ENCODE results near the gene MLANA.

Gene MLANA

DNA sequence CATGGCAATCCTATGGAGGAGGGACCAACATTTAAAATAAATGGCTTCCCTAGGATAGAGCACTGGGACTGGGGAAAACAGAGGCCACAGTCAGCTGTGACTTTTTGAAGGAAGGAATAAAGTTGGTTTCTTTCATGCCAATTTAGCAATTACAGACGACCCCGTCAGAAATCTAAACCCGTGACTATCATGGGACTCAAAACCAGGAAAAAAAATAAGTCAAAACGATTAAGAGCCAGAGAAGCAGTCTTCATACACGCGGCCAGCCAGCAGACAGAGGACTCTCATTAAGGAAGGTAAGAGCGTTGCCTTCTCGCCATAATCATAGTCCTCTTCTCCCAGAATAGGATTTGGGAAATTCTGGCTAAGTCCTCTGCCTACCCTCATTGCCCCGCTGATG lies at the start of gene MLANA:
Gene MLANA, plus strand, starts transcription at position 249 of the 400 bp plus-strand sequence. CDS start 1,586 bp downstream, outside the sequence.
- Histone ChIP-seq H3K9me3 (replicated peaks in 1 of 11) (no peaks in the 10 kb centered on the region), H3K4me3 (no peak within 1 kb of the TSS), H3K9ac (no peak within 1 kb of the TSS), H3K27me3 (no peaks in the 10 kb centered on the region), H3K27ac (no peak within 1 kb of the TSS), H3K4me2 (no peak within 1 kb of the TSS), H4K20me1 (no peaks in the 10 kb centered on the region), H3K36me3 (peaks cover 0 to 3% (median 0%) of the 10 kb centered on the region in 11 experiments; a peak in 1 of 22 replicates), H3K4me1 (no peaks in the 10 kb centered on the region)
- TF ChIP-seq Cebpa-rat (IDR thresholded peaks at IDR 0.05): no peak

DNA sequence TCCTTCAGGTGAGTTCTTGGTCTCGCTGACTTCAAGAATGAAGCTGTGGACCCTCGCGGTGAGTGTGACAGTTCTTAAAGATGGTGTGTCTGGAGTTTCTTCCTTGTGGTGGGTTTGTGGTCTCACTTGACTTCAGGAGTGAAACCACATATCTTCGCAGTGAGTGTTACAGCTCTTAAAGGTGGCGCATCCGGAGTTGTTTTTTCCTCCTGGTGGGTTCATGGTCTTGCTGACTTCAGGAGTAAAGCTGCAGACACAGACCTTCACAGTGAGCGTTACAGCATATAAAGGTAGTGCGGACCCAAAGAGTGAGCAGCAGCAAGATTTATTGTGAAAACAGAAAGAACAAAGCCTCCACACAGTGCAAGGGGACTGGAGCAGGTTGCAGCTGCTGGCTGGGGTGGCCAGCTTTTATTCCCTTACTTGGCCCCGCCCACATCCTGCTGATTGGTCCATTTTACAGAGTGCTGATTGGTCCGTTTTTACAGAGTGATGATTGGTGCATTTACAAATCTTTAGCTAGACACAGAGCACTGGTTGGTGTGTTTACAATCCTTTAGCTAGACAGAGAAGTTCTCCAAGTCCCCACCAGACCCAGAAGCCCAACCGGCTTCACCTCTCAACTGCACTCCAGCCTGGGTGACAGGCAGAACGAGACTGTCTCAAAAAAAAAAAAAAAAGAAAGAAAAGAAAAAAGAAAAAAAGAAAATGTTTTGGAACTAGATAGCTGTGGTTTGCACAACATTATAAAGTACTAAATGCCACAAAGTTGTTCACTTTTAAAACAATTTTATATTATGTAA lies 48.7 kb upstream of the MLANA start:
- Histone ChIP-seq H3K4me3 (no peak overlapping the region), H3K9me3 (replicated peaks in 1 of 11) (peaks cover 6 to 12% (median 9%) of the 10 kb centered on the region in 11 experiments; a peak in 19 of 22 replicates), H3K36me3 (no peaks in the 10 kb centered on the region), H3K4me1 (peaks cover 16 to 59% (median 54%) of the 10 kb centered on the region in 10 experiments), H3K9ac (no peak overlapping the region), H3K27ac (no peak overlapping the region), H3K27me3 (no peaks in the 10 kb centered on the region), H3K4me2 (peak overlapping the region in 9 of 11 experiments; percentile 49 to 73 (median 64); a peak in 18 of 22 replicates), H4K20me1 (no peaks in the 10 kb centered on the region)
- no peak for TF ChIP-seq Cebpa-rat (IDR thresholded peaks at IDR 0.05)

DNA sequence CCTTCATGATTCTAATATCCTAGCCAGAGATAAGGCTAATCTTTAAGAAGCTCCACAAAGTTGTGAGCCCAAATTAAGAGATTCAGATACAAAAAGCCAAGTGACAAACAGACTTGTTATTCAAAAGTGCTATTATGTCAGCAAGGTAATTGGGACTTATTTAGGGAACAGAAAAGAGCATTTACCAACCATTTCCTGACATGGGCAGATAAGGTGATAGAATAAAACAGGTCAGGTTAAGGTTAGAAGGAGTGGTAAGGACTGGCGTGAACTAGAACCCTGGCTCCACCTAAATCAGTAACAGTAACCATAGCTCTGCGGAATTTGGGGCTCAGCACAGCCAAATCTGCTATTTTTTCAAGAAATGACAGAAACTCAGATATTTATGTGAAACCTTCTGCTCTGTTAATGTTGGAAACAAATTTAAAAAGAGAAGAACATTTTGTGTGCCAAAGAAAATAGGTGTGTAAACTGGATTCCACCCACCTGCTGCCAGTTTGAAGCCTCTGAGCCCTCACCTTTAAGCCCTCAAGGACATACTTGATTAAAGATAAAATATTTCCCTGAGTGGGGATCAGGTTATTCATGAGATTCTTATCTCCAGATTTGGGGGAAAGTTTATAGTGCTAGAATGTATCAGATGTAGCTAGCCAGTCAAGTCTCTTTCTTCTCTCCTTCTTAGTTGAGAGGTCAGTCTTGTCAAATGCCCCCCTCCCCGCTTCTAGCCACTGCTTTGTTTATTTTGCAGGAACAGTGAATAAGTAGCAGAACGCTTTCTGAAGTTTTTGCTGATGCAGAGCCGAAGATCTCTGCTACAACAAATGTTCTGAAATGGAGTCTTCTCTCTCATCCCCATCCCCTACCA lies 47.5 kb upstream of the MLANA start:
- peaks cover 6 to 12% (median 9%) of the 10 kb centered on the region in 11 experiments; a peak in 19 of 22 replicates for H3K9me3 ChIP-seq (replicated peaks in 1 of 11)
- 0 out of 20 replicates have a peak overlapping the region, but pooled peaks of 2 of the 10 experiments have one; percentile 26 to 40 for H3K4me3 ChIP-seq
- peaks cover 16 to 60% (median 56%) of the 10 kb centered on the region in 10 experiments for H3K4me1 ChIP-seq
- no peaks in the 10 kb centered on the region for H4K20me1 ChIP-seq
- TF ChIP-seq Cebpa-rat (IDR thresholded peaks at IDR 0.05): no peak
- H3K9ac ChIP-seq: peak overlapping the region in 2 of 11 experiments; percentile 44 to 58; a peak in 3 of 22 replicates
- H3K27ac ChIP-seq: peak overlapping the region in 8 of 11 experiments; percentile 68 to 81 (median 74); a peak in 13 of 22 replicates
- H3K36me3 ChIP-seq: no peaks in the 10 kb centered on the region
- peak overlapping the region; percentile 50 to 87 (median 78); a peak in 21 of 22 replicates for H3K4me2 ChIP-seq
- H3K27me3 ChIP-seq: no peaks in the 10 kb centered on the region

DNA sequence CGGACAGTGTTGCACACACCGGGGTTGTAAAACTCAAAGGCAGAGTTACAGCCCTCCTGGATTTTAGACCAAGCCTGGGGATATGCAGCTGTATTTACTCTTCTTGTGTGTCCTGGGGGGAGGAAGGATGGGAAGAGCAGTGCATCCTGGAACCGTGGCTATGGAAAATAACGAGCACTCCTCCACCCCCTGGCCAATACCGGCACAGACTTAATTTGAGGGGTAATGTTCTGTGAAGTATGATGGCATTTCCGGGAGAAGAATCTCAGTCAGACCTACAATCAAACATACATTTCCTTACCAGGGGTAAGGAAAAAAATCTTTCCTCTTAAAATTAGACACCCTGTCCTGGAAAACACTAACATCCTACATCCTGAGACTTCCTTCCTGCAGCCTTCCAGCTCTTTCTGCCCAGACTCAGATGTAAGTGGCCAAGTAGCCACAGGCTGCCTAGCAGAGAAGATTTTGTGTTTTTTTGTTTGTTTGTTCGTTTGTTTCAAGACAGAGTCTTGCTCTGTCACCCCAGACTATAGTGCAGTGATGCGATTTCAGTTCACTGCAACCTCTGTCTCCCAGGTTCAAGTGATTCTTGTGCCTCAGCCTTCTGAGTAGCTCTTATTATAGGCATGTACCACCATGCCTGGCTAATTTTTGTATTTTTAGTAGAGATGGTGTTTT lies 46.8 kb upstream of the MLANA start:
- Histone ChIP-seq H3K27me3 (no peaks in the 10 kb centered on the region), H3K4me1 (peaks cover 16 to 60% (median 56%) of the 10 kb centered on the region in 10 experiments), H3K4me3 (peak overlapping the region in 3 of 10 experiments; percentile 9 to 40 (median 26); a peak in 2 of 20 replicates), H4K20me1 (no peaks in the 10 kb centered on the region), H3K27ac (peak overlapping the region in 9 of 11 experiments; percentile 41 to 81 (median 73); a peak in 18 of 22 replicates), H3K9me3 (replicated peaks in 1 of 11) (peaks cover 6 to 12% (median 9%) of the 10 kb centered on the region in 11 experiments; a peak in 19 of 22 replicates), H3K9ac (peak overlapping the region in 8 of 11 experiments; percentile 30 to 63 (median 56); a peak in 14 of 22 replicates), H3K4me2 (peak overlapping the region; percentile 50 to 87 (median 78)), H3K36me3 (no peaks in the 10 kb centered on the region)
- no peak for TF ChIP-seq Cebpa-rat (IDR thresholded peaks at IDR 0.05)

DNA sequence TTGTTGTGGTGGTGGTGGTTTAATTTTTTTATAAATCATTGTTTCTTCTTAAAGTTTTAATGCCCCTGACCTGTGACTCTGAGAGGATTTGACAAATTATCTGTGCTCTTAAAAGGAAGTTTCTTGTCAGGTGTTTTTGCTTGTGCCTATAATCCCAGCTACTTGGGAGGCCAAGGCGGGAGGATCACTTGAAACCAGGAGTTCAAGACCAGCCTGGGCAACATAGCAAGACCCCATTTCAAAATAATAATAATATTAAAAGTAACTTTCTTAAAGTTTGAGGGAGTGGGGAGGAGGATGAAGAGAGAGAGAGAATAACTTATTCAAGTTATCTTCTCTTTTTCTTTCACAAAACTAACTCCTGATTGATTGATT lies 45.5 kb upstream of the MLANA start:
- H3K4me3 ChIP-seq: no peak overlapping the region
- peak overlapping the region in 1 of 11 experiments; percentile 58; a peak in 2 of 22 replicates for H3K9ac ChIP-seq
- no peaks in the 10 kb centered on the region for H3K36me3 ChIP-seq
- peaks cover 21 to 60% (median 53%) of the 10 kb centered on the region in 10 experiments for H3K4me1 ChIP-seq
- no peaks in the 10 kb centered on the region for H4K20me1 ChIP-seq
- peaks cover 6 to 12% (median 9%) of the 10 kb centered on the region in 11 experiments; a peak in 19 of 22 replicates for H3K9me3 ChIP-seq (replicated peaks in 1 of 11)
- H3K27me3 ChIP-seq: no peaks in the 10 kb centered on the region
- peak overlapping the region in 9 of 11 experiments; percentile 41 to 81 (median 68); a peak in 16 of 22 replicates for H3K27ac ChIP-seq
- no peak for TF ChIP-seq Cebpa-rat (IDR thresholded peaks at IDR 0.05)
- peak overlapping the region; percentile 50 to 87 (median 78); a peak in 21 of 22 replicates for H3K4me2 ChIP-seq

- H3K27ac ChIP-seq: peak overlapping the region in 7 of 11 experiments; percentile 48 to 81 (median 73); a peak in 9 of 22 replicates
- H4K20me1 ChIP-seq: no peaks in the 10 kb centered on the region
- no peak for TF ChIP-seq Cebpa-rat (IDR thresholded peaks at IDR 0.05)
- H3K4me2 ChIP-seq: peak overlapping the region in 9 of 11 experiments; percentile 70 to 87 (median 80); a peak in 16 of 22 replicates
- H3K4me1 ChIP-seq: peaks cover 30 to 64% (median 56%) of the 10 kb centered on the region in 10 experiments
- no peaks in the 10 kb centered on the region for H3K36me3 ChIP-seq
- no peak overlapping the region for H3K4me3 ChIP-seq
- peaks cover 6 to 12% (median 9%) of the 10 kb centered on the region in 11 experiments; a peak in 19 of 22 replicates for H3K9me3 ChIP-seq (replicated peaks in 1 of 11)
- H3K27me3 ChIP-seq: no peaks in the 10 kb centered on the region
- H3K9ac ChIP-seq: no peak overlapping the region
These were observed 44.6 kb upstream of the MLANA start for GRCh38 chr9:5846096-5846495.

DNA sequence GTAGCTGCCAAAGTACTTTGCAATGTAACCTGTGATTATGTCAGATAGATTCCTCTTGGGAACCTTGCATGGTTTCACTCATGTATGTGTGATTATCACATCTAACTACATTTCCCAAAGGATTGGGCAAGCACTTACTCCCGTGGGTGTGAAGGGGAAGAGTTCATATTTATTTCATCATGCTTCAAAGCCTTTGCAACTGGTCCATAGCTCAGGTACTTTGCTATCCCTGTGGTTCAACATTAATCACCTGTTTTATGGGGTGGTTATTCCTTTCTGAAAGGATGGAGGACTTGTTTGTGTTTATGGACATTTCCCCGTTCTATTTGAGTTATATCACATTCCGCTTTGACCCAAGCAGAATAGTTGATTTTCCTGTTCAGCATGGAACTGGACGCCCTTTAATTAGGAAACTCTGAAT lies 44.2 kb upstream of the MLANA start:
- Histone ChIP-seq H3K36me3 (no peaks in the 10 kb centered on the region), H3K4me1 (peaks cover 35 to 64% (median 54%) of the 10 kb centered on the region in 10 experiments), H3K4me3 (no peak overlapping the region), H4K20me1 (no peaks in the 10 kb centered on the region), H3K27ac (0 out of 22 replicates have a peak overlapping the region, but pooled peaks of 1 of the 11 experiments have one; percentile 74), H3K9me3 (replicated peaks in 1 of 11) (peaks cover 6 to 10% (median 9%) of the 10 kb centered on the region in 11 experiments; a peak in 19 of 22 replicates), H3K9ac (no peak overlapping the region), H3K4me2 (peak overlapping the region in 8 of 11 experiments; percentile 70 to 87 (median 80); a peak in 16 of 22 replicates), H3K27me3 (no peaks in the 10 kb centered on the region)
- TF ChIP-seq Cebpa-rat (IDR thresholded peaks at IDR 0.05): no peak

- no peak overlapping the region for H3K27ac ChIP-seq
- no peaks in the 10 kb centered on the region for H3K9me3 ChIP-seq (replicated peaks in 1 of 11)
- no peaks in the 10 kb centered on the region for H3K36me3 ChIP-seq
- no peaks in the 10 kb centered on the region for H4K20me1 ChIP-seq
- no peaks in the 10 kb centered on the region for H3K27me3 ChIP-seq
- peaks cover 36 to 56% (median 47%) of the 10 kb centered on the region in 10 experiments for H3K4me1 ChIP-seq
- no peak for TF ChIP-seq Cebpa-rat (IDR thresholded peaks at IDR 0.05)
- no peak overlapping the region for H3K9ac ChIP-seq
- no peak overlapping the region for H3K4me2 ChIP-seq
- no peak overlapping the region for H3K4me3 ChIP-seq
These were observed 42.3 kb upstream of the MLANA start for GRCh38 chr9:5848372-5848882.
